KBM-7 (cell line): ENCODE results near the gene KIF5B.
"Not testable (repeated sequence)": the region's sequence is repeated elsewhere in the genome, so short reads cannot be mapped to it uniquely, and the experiment has no call there.

Source experiments
- DNase-seq: peaks from one replicate; pipeline ENCODE4 v3.0.0-alpha.2; 2015
- in situ Hi-C: fragments of 300-500 bp; cut with MboI; formaldehyde crosslinking; loops from 2 replicates; pipeline ENCODE4 v1.14.3; 2020; ENCODE audit warnings: low sequenced_read_pairs, low pct_unique_long_range_greater_than_20kb, mixed read lengths

The KIF5B gene

GRCh38 chr10:32065856-32066255 lies 9.6 kb upstream of the KIF5B start:
- in situ Hi-C loops = no loop called here
- DNase-seq = peak; percentile 78

GRCh38 chr10:32061440-32061839 lies 5.2 kb upstream of the KIF5B start:
- no peak for DNase-seq
- in situ Hi-C loops = no loop called here

- no peak for DNase-seq
- in situ Hi-C loops = no loop called here
Observed at GRCh38 chr10:32060347-32060746, 4.1 kb upstream of the KIF5B start.

GRCh38 chr10:32059472-32059871 lies 3.2 kb upstream of the KIF5B start:
- in situ Hi-C loops = no loop called here
- no peak for DNase-seq

GRCh38 chr10:32057036-32057372 lies 779 bp upstream of the KIF5B start:
- in situ Hi-C loops = no loop called here
- no peak for DNase-seq

GRCh38 chr10:32055478-32056135 lies 618 bp downstream of the KIF5B start:
- DNase-seq = peak; percentile 93
- in situ Hi-C loops = no loop called here

GRCh38 chr10:32054094-32054493 lies 2.1 kb downstream of the KIF5B start:
- in situ Hi-C loops = no loop called here
- DNase-seq = peak; percentile 22

GRCh38 chr10:32053392-32053791 lies 2.8 kb downstream of the KIF5B start:
- in situ Hi-C loops, DNase-seq: not testable (repeated sequence)

GRCh38 chr10:32051926-32052325 lies 4.3 kb downstream of the KIF5B start:
- in situ Hi-C loops = no loop called here
- DNase-seq = no peak

- in situ Hi-C loops = no loop called here
- no peak for DNase-seq
Observed at GRCh38 chr10:32050177-32050576, 6.0 kb downstream of the KIF5B start.

- no peak for DNase-seq
- in situ Hi-C loops = no loop called here
Observed at GRCh38 chr10:32049113-32049512, 7.1 kb downstream of the KIF5B start.

- in situ Hi-C loops = no loop called here
- no peak for DNase-seq
Observed at GRCh38 chr10:32048282-32048681, 7.9 kb downstream of the KIF5B start.

- in situ Hi-C loops = no loop called here
- no peak for DNase-seq
Observed at GRCh38 chr10:32047881-32048280, 8.3 kb downstream of the KIF5B start.

GRCh38 chr10:32046151-32046550 lies 10.1 kb downstream of the KIF5B start:
- in situ Hi-C loops = no loop called here
- no peak for DNase-seq

GRCh38 chr10:32042730-32043129 lies 13.5 kb downstream of the KIF5B start:
- DNase-seq, in situ Hi-C loops: not testable (repeated sequence)

- in situ Hi-C loops = no loop called here
- no peak for DNase-seq
Observed at GRCh38 chr10:32041290-32042028, 14.8 kb downstream of the KIF5B start.

- in situ Hi-C loops = no loop called here
Observed at GRCh38 chr10:32039734-32040133, 16.5 kb downstream of the KIF5B start.

GRCh38 chr10:32038777-32039176 lies 17.4 kb downstream of the KIF5B start:
- DNase-seq = no peak
- in situ Hi-C loops = no loop called here

More at GRCh38 chr10:32039734-32040133, 16.5 kb downstream of the KIF5B start:
- no peak for DNase-seq

- DNase-seq = no peak
- in situ Hi-C loops = no loop called here
Observed at GRCh38 chr10:32036922-32037321, 19.3 kb downstream of the KIF5B start.

GRCh38 chr10:32035038-32035437 lies 21.2 kb downstream of the KIF5B start:
- in situ Hi-C loops = no loop called here
- no peak for DNase-seq

GRCh38 chr10:32033171-32033570 lies 23.1 kb downstream of the KIF5B start:
- in situ Hi-C loops = no loop called here
- DNase-seq = no peak
